Thyroid gland (tissue), 4 donors: ENCODE results near the gene ASXL1. TPM values are rescaled to one million over a fixed set of nuclear protein-coding genes. Genes with fewer than 3 reads are reported as not detected.

ENCODE experiments used
- DNase-seq, 2 donors: peaks; one replicate each; pipeline ENCODE4 v3.0.0-alpha.2; 2019
- H3K27ac ChIP-seq, 3 donors: fragments of 200-600 bp; sonication (generic); 1 replicate in 2 of 3; 2 replicates in 1 of 3; pipeline ENCODE4 v1.5.1; 2016 to 2019; ENCODE audit warnings: mild to moderate bottlenecking in 1 of 3, moderate library complexity in 1 of 3
- H3K27me3 ChIP-seq: fragments of 200-600 bp; sonication (generic); one replicate; pipeline ENCODE4 v1.5.1; 2019
- H3K36me3 ChIP-seq, 2 donors: fragments of 200-600 bp; sonication (generic); one replicate each; pipeline ENCODE4 v1.5.1; 2016 to 2019
- H3K4me1 ChIP-seq, 2 donors: fragments of 200-600 bp; sonication (generic); one replicate each; pipeline ENCODE4 v1.5.1; 2017 to 2019
- H3K4me3 ChIP-seq, 3 donors: fragments of 200-600 bp; sonication (generic); replicated peaks in 1 of 3; 1 replicate in 2 of 3; 2 replicates in 1 of 3; pipeline ENCODE4 v1.5.1; 2016; ENCODE audit warnings: mild to moderate bottlenecking in 1 of 3
- H3K9me3 ChIP-seq: fragments of 200-600 bp; sonication (generic); one replicate; pipeline ENCODE4 v1.5.1; 2017
- CTCF ChIP-seq, 6 experiments: fragments of 200-600 bp in 3 of 6; fragments of 450-650 bp in 3 of 6; sonication (generic) in 3 of 6; IDR thresholded peaks; one replicate each; pipeline ENCODE4 v1.5.1; 2016 to 2019; ENCODE audit warnings: antibody characterized with exemption in 6 of 6, mild to moderate bottlenecking in 2 of 6, inconsistent platforms in 1 of 6, moderate library complexity in 1 of 6
- POLR2A ChIP-seq, 2 donors: fragments of 450-650 bp; IDR thresholded peaks; one replicate each; pipeline ENCODE4 v1.6.1; 2017; ENCODE audit warnings: antibody characterized with exemption in 2 of 2, mild to moderate bottlenecking in 2 of 2, moderate library complexity in 1 of 2
- WGBS, 2 donors: methylation state at CpG; one replicate each; pipeline ENCODE4 v1.1.5; 2017; 5-methylcytosine and 5-hydroxymethylcytosine counted together
- intact Hi-C: fragments of 100-400 bp; cut with DNase I; formaldehyde crosslinking; loops from one replicate; pipeline ENCODE4 v1.15.1; 2023
- total RNA-seq, 4 donors: library from RNA; depleted of rRNA; stranded (reverse); fragments of >200 nt; gene quantifications; one replicate each; pipeline ENCODE4 v1.2.3, GENCODE V29; 2016

Gene ASXL1
- total RNA-seq, 4 donors from 2014 or later = 62.1 to 155 (median 67.5) TPM

- intact Hi-C loops = no loop called here
- Histone ChIP-seq H3K36me3 (no peaks in the 10 kb centered on the region), H3K4me1 (peaks cover 0 to 4% of the 10 kb centered on the region in 2 donors), H3K4me3 (no peak overlapping the region), H3K27me3 (no peaks in the 10 kb centered on the region), H3K27ac (no peak overlapping the region), H3K9me3 (no peaks in the 10 kb centered on the region)
- WGBS, 2 donors = 63 to 69% methylated on average over 2 of the region's 2 CpGs
- DNase-seq = no peak
- TF ChIP-seq CTCF (IDR thresholded peaks at IDR 0.05) = no peak
- TF ChIP-seq POLR2A (IDR thresholded peaks at IDR 0.05) = no peak
These were observed 57.4 kb downstream of the ASXL1 start for GRCh38 chr20:32415494-32415893.

- H3K36me3 ChIP-seq = no peaks in the 10 kb centered on the region
- TF ChIP-seq CTCF (IDR thresholded peaks at IDR 0.05) (no peak), POLR2A (IDR thresholded peaks at IDR 0.05) (no peak)
- 91 to 97% methylated on average over 2 of the region's 2 CpGs for WGBS, 2 donors
These were observed 58.1 kb downstream of the ASXL1 start for GRCh38 chr20:32416206-32416605.

GRCh38 chr20:32418376-32418775, 60.2 kb downstream of the ASXL1 start:
- intact Hi-C loops = no loop called here

More at GRCh38 chr20:32416206-32416605, 58.1 kb downstream of the ASXL1 start:
- intact Hi-C loops = no loop called here
- peaks cover 0 to 4% of the 10 kb centered on the region in 2 donors for H3K4me1 ChIP-seq
- H3K4me3 ChIP-seq = no peak overlapping the region
- H3K27me3 ChIP-seq = no peaks in the 10 kb centered on the region
- H3K27ac ChIP-seq = no peak overlapping the region
- DNase-seq = no peak
- H3K9me3 ChIP-seq = no peaks in the 10 kb centered on the region

GRCh38 chr20:32421290-32421689, 63.2 kb downstream of the ASXL1 start:
- DNase-seq = no peak
- no peak for TF ChIP-seq POLR2A (IDR thresholded peaks at IDR 0.05)
- TF ChIP-seq CTCF (IDR thresholded peaks at IDR 0.05) = no peak
- Histone ChIP-seq H3K4me3 (no peak overlapping the region), H3K27ac (no peak overlapping the region), H3K4me1 (peaks cover 0 to 11% of the 10 kb centered on the region in 2 donors), H3K36me3 (no peaks in the 10 kb centered on the region), H3K9me3 (no peaks in the 10 kb centered on the region), H3K27me3 (no peaks in the 10 kb centered on the region)
- WGBS, 2 donors = 46 to 85% methylated on average over 2 of the region's 2 CpGs
- intact Hi-C loops = no loop called here

More at GRCh38 chr20:32418376-32418775, 60.2 kb downstream of the ASXL1 start:
- Histone ChIP-seq H3K27ac (no peak overlapping the region), H3K36me3 (no peaks in the 10 kb centered on the region), H3K4me1 (peaks cover 0 to 4% of the 10 kb centered on the region in 2 donors), H3K4me3 (no peak overlapping the region), H3K9me3 (no peaks in the 10 kb centered on the region), H3K27me3 (no peaks in the 10 kb centered on the region)
- WGBS, 2 donors = 96% methylated on average over 2 of the region's 2 CpGs
- TF ChIP-seq POLR2A (IDR thresholded peaks at IDR 0.05) (no peak), CTCF (IDR thresholded peaks at IDR 0.05) (no peak)
- no peak for DNase-seq

- Histone ChIP-seq H3K27me3 (no peaks in the 10 kb centered on the region), H3K4me3 (no peak overlapping the region), H3K4me1 (peaks cover 0 to 11% of the 10 kb centered on the region in 2 donors), H3K27ac (no peak overlapping the region), H3K9me3 (no peaks in the 10 kb centered on the region), H3K36me3 (peaks cover 39 to 46% of the 10 kb centered on the region in 2 donors)
- DNase-seq = no peak
- intact Hi-C loops = no loop called here
- WGBS, 2 donors = 96% methylated on average over 6 of the region's 6 CpGs
- TF ChIP-seq POLR2A (IDR thresholded peaks at IDR 0.05) (no peak), CTCF (IDR thresholded peaks at IDR 0.05) (no peak)
These were observed 69.9 kb downstream of the ASXL1 start for GRCh38 chr20:32427996-32428395.
